ENCODE measurements around the gene PSMD14.

The PSMD14 gene

DNA sequence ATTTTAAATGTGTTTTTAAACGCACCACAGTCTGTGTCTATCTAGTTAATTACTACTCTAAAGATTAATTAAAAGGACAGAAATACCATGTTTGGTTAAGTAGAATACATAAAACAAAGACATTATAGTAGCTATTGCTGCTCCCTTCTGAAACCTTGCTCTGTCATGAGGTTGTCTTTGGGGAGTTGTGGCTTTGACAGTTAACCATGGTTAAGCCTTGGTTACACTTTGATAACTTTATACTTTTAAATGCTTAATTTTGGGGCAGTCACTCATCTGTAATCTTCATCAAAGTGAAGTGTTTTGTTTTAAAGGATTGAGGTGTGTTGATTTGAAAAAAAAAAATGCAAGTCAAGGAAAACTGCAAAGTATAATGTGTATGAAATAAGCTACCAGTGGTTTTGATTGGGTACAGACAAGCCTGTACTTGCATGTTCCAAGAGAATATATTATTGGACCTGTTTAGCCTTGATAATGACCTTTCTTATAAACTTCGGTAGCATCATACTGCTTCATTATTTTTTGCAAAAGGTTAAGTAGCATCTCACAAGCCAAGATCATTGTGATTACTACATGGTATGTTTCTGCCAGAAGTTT is 78.1 kb downstream of the PSMD14 start:
- no peak for DNase-seq

DNA sequence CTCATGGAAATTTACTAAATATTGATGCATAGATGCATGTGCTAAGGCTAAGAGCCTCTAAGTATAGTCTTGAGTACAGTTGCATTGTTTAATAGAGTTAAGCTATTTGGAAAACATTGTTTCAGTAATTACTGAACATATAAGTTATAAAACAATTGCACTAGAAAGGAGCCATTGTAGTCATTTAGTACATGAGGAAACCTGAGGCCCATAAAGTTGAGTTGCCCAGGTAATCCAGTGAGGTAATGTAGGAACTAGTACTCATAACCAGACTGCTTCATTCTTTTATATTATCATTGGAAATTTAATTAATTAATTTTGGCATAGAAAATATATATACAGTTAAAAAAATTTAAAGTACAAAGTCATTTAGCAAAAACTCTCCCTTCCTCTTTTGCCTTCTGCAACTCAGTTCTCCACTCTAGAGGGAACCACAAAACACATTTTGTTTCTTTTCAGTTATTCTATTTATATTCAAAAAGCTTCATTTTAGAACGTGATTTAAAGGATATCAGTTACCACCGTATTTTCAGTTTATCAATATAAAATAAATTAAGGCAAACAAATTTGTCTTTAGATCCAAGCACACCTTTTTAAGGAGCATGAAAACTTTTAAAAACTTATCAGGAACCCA is 80.0 kb downstream of the PSMD14 start:
- DNase-seq: no peak

DNA sequence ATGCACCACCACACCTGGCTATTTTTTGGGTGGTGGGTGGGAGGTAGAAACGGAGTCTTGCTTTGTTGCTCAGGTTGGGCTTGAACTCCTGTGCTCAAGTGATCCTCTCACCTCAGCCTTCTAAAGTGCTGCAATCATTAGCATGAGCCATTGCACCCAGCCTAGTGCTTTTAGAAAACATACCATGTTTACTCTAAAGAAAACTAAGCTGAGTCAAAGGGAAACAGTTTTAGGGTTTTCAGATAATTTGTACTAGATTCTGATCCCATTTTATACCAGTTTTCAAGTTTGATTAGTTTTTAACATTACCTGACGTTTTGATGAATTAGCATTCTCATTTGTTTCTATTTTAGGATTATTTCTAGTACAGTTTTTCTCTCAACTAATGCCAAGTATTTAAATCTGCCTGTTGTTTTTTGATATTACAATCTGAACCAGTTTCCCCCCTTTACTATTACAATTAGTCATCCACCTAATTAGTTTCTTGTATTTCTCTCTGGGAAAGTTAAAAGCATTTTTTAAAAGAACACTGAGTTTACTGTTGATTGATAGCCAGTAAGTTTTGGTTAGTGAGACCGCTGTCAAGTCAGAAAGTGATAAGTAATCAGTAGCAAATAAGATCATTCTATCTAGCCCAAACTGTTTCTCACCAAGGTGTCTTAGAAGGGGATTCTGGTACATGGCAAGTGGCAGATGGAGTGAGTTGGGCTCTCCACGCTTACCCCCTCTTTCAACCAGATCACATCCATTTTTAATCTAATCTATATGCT is 83.7 kb downstream of the PSMD14 start:
- no peak for DNase-seq

DNA sequence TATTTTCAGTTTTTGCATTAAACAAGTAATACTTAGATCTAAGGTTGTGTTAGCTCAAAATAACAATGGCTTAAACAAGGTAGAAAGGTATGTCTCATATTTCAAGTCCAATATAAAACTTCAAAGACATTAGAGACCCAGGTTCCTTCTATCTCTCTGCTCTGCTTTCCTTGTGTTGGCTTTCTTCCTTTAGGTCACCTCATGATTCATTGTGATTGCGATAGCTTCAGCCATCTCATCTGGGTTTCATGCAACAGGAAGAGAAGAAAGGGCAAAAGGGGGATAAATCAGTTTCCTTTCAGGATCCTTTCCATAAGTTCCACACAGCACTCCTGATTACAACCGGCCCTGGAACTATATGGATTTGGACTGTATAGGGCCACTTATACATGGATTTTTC is 91.9 kb downstream of the PSMD14 start:
- DNase-seq: no peak

DNA sequence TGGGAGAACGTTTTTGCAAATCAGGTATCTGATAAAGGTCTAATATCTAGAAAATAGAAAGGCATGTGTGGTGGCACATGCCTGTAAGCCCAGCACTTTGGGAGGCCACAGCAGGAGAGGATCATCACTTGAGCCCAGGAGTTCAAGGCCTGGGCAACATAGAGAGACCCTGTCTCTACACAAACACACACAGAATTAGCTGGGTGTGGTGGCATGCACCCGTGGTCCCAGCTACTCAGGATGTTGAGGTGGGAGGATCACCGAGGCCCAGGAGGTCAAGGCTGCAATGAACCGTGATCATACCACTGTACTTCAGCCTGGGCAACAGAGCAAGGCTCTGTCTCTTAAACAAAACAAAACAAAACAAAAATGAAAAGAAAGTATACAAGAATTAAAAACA is 94.1 kb downstream of the PSMD14 start:
- no peak for DNase-seq

DNA sequence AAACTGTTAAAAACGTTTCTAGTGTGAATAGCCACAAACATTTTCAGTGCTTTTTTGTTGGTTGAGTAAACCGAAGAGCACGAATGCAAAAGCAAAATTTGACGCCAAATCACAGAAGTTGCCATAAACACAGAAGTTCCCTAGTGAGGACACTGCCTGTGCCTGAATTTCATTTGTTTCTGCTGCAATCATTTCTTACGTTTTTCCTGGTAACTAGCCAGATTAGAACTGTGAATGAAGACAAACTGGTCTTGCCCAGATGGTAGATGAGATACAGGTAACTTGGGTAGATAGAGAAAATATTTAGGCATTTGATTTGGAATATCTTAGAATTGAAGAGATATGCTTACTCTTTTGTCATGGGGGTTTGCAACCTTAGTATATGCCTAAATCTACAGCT is 98.1 kb downstream of the PSMD14 start:
- DNase-seq: no peak

DNA sequence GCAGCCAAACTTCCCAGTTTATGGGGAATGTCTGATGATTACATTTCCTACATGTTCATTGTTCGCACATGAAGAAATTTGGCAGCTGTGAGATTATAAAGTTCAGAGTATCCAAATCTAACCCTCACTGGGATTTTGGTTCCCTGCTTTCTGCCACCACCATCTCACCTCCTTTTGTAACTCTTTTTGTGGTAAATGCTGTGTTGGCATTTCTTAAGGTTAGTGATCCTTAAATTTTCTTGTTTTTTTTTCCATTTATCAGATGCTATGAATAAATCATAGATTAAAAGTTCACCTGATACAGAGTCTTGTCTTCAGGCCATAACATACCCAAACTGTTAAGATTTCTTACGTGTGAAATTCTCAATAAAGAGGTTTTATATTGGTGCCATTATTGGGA is 99.4 kb downstream of the PSMD14 start:
- no peak for DNase-seq

DNA sequence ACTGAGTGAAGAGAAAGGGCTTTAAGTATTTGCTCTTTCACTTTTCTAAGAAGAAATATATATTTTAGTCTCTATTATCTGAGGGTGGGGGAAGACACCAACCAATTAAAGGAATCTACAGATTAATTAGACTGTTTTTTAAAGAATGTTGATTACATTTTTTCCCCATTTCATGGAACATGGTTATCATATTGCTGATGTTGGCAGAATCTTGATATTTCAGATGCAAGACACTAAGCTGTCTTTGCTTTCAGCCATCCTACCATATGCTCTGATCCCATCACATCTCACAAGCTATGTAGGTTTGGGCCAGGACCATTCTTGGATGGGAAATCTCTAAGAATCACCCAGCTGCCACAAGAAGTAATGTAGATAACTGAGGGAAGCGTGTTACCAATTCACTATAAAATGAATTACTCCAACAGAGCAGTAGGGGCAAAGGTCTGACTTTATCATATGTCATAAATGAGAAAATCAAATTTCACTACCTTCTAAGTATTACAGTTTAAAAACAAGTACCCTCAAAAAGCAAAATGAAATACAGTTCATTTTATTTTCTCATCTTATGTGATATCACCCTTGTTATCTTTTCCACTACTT is 101.2 kb downstream of the PSMD14 start:
- no peak for DNase-seq

DNA sequence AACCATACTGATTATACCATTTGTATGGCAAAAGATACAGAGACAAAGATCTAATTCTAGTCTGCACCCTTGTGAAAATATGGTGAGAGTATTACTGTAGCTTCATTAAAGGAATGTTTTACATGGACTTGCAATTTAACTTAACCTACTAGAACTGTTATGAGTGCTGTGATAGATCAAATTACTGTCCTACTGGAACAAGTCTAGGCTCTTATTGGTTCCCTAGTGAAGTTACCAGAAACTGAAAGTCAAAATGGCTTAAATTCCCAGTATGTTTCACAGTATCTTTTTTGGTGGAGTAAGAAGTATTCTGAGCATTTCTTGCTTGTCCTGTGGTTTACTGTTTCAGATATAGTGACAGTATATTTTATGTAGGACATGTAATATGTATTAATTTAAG is 104.1 kb downstream of the PSMD14 start:
- no peak for DNase-seq

DNA sequence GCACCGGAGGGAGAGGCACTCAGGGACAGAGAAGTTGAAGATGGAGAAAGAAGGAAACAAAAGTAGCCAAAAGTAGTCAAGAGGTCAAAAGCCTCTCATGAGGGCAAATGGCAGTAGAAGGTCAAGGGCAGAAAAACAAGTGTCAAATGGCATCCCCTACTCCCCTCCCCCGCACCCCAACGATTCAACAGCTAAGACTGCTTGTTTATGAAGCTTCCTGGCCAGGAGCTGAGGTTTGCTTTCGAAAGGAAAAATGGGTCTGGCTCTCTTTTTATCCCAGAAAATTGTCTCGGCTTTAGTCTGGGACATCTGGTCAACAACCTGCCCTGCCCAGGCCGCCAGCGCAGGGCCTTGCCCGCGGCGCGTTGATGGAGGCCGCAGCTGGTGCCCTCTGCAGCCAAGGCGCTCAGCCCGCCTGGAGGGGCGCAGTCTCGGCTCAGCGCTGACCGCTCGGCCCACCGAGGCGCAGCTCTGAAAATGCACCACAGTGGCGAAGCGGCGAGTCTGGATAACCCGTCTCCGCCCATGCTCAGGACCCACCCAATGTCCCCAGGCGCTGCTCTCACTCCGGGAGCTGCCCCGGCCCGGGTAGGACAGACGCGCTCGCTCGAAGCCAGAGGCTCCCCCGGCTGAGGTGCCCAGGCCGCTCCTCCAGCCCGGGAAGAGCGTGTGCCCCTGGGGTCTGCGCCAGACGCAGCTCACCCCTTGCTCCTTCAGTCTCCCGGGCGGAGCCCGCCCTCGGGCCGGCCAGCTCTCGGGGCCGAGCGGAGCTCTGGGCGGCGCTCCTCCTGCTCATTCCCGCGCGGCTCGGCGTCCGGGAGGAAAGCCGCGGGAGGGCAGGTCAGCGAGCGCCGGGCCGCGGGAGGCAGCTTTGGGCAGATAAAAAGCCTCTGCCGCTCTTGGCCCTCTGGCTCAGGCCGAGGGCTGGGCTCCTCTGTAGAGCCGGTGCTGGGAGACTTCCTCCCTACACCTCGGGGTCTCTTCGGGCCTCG is 106.1 kb downstream of the PSMD14 start:
- DNase-seq: peak in 2 of 14 donors; percentile 42 to 51

DNA sequence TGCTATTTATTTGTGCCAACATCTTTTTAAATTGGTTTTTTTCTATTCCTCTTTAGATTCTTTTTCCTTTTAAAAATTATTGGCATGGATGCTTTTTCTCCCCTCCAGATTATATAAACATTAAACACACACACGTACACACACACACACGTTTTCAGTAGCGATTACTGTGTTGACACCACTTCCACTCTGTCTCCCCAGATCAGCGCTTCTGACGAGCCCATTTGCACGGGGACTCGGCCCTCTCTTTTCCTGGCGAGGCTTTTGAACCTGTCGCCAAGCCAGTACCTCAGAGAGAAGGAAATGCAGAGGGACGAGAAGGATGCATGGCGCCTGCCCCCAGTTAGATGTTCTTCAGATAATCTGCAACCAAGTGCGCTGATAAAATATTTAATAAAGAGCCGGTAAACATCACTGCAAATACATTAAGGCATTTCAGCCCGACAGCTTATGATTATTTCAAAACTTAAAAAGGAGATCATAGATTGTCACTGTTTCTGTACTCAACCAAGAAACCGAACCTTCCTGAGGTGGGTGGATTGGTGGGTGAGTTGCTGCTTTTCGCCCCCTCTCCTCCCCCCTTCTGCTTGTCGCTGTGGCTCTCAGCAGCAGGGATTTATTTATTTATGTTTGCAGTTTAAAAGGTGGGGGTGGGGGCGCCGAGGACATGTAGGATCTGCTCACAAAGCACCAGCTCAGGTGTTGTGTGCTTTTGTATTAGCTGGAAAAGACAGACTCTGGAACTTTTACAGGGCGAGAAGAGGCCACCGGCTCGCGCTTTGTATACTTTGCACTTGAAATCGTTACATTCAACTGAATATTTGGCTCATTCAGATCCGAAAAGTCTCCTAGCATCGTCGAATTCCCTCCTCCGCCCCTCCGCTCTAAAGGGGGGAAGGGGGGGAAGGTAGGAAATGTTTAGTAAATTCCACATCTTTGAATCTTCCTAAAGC is 107.1 kb downstream of the PSMD14 start:
- peak in 1 of 14 donors; percentile 20 for DNase-seq

DNA sequence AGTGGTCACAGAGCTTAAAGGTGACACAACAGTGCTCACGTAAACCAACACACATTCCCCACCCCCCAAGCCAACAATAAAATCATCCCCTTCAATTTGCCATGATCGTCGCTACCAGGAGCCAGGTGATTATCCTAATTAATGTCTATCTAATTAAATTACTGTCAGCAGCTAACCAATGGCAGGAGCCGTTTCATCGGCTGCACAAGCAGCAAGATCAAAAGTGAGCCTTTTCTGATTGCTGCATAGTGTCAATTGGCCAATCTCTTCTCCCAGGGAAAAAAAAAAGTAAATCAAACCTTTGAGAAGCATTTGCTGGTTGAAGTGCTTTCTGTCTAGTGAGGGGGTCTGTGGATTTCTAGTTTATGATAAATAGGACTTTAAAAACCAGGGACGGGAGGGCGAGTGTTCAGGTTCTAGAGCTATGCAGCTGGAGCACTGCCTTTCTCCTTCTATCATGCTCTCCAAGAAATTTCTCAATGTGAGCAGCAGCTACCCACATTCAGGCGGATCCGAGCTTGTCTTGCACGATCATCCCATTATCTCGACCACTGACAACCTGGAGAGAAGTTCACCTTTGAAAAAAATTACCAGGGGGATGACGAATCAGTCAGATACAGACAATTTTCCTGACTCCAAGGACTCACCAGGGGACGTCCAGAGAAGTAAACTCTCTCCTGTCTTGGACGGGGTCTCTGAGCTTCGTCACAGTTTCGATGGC is 107.9 kb downstream of the PSMD14 start, which contains the start of gene TBR1:
TBR1 (plus strand) TSS at position 311 of the 721 bp plus-strand sequence; CDS start at position 425, 114 bp downstream.
- DNase-seq: no peak

DNA sequence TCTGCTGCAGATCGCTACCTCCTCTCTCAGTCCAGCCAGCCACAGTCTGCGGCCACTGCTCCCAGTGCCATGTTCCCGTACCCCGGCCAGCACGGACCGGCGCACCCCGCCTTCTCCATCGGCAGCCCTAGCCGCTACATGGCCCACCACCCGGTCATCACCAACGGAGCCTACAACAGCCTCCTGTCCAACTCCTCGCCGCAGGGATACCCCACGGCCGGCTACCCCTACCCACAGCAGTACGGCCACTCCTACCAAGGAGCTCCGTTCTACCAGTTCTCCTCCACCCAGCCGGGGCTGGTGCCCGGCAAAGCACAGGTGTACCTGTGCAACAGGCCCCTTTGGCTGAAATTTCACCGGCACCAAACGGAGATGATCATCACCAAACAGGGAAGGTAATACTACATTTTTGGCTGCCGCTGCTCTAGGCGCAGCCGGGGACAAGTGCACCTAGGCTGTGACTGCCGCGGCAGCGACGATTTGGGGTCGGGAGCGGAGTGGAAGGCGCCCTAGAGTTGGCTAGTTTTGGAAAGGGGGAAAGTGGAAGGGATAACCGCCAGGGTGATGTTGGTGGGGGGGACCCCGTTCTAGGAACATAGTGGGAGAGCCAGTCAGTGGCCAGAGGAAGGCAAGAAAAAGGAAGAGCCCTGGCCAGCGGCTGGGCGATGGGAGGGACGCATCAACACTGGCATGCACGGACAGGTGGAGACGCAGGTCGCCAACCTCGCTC is 108.6 kb downstream of the PSMD14 start:
- no peak for DNase-seq

DNA sequence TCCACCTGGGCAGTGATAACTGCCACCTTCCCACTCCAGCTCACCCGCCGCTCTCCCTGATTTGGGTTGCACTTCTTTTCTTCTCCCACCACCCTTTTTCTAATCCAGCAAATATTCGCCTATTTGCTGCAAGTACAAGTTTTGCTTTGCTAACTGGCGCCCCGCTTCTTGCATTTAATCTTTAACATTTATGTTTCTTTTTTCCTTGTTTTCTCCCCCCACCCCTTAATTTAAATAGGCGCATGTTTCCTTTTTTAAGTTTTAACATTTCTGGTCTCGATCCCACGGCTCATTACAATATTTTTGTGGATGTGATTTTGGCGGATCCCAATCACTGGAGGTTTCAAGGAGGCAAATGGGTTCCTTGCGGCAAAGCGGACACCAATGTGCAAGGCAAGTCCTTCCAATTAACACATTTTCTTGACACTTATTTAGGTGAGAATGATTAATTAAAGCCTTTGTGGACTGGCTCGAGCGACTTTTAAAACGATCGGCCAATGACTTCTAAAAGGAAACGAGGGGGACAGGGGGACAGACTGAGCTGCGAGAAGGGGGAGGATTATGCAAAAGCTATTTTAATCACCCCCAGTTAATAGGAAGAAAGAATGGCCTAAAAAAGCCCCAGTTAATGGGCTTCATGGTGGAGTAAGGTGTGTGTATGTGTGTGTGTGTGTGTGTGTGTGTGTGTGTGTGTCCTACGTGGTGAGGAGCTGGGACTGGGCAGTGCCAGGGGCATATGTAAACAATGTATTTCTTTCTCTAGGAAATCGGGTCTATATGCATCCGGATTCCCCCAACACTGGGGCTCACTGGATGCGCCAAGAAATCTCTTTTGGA is 109.4 kb downstream of the PSMD14 start:
- no peak for DNase-seq

DNA sequence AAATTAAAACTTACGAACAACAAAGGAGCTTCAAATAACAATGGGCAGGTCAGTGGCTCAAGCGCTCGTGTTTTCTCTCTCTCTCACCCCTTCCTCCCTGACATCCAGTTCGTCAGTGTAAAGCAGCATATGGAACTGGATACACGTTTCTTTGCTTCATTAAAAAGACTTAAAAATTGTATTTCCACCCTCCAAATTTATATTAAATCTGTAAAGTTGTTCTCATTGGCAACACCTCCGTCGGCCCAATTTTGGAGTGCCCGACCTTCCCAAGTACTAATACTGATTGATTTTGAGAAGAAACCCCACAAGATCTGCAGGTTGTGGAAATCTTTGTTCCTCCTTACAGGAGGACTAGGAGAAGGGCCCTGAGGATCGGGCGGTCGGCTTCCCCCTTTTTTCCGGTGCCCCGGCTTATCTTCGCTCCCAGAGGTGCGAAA is 110.1 kb downstream of the PSMD14 start:
- no peak for DNase-seq

DNA sequence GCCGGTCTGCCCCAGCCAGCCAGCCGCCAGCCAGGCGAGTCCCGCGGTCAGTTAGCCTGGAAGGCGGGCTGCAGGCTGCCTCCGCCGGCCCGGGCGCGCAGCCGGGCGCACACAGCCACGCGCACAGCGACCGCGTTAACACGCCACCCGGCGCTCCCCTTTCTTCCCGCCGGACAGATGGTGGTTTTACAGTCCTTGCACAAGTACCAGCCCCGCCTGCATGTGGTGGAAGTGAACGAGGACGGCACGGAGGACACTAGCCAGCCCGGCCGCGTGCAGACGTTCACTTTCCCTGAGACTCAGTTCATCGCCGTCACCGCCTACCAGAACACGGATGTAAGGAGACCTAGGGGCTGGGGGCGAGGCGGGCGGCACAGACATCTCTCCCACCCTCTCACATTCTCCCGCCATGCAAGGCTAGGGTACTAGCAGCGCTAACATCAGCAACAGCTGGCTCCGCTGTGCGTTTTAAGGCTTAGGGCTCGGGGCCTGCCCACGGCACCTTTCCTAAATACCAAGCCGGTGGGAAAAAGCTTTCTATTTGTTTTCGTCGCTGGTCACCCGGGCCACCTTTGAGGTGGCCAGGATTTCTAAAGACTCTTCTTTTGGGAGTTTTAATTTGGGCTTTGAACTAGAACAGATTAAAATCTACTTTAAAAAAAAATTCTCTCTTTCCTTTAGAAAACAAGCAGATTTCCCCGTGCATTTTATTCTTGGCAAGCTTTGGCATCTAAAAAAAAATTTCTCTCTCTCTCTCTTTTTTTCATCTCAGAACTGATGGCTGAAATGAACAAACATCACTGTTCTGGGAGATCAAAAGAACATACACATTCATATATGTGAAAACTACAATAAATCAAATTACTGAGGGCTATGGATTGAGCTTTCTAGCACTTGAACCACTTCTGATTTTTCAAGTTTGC is 110.8 kb downstream of the PSMD14 start:
- no peak for DNase-seq

DNA sequence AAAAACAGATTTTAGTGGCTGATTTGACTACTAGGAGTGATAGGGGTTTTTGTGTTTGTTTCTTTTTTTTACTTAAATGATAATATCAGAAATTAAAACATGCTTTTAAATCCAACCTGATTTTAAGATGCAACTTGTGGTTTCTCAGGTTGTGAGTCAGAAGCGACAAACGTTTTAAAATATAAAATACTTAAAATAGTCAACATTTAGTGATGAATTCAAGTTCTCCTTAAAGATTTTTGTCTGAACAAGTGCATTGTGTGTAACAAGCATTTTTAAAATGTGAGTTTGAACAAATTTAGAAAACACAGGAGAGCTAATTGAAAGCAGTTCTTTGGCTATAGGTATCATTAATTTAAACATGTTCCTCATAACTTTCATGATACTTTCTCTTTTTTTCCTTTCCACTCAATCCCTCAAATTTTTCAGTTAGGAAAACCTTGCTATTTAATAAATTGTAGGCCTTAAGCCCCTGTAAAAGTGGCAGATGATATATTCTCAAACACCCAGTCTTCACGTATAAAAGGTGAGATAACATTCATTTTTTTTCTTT is 111.5 kb downstream of the PSMD14 start:
- DNase-seq: no peak

Data from C1 segment of cervical spinal cord (tissue), 14 donors.